WTC11 (cell line): Measurements from ENCODE around the gene ARL10. TPM values are rescaled to one million over a fixed set of nuclear protein-coding genes. Genes with fewer than 3 reads are reported as not detected.

Experiments used
- ATAC-seq: fragments of 200-7000 bp; cut with Tn5 transposase; 2 replicates; pipeline ENCODE4 v1.10.0; 2021; ENCODE audit warnings: mild to moderate bottlenecking, moderate library complexity
- CTCF ChIA-PET: fragments of 300-600 bp; sonication (Branson Sonifier 250); formaldehyde crosslinking; loops from one replicate; lab custom pipeline; 2021; ENCODE audit warnings: antibody characterized with exemption; lab: Charles Lee
- POLR2A ChIA-PET: fragments of 350-600 bp; sonication (Branson Sonifier 250); formaldehyde crosslinking; loops from one replicate; lab custom pipeline; 2021; ENCODE audit warnings: antibody characterized with exemption; lab: Charles Lee
- DNase-seq: peaks from one replicate; pipeline ENCODE4 v3.0.0; 2021; ENCODE audit warnings: low spot score
- H3K27ac Mint-ChIP-seq: 2 replicates; pipeline ENCODE4 v1.8.0; 2021; ENCODE audit warnings: mixed read lengths
- H3K27me3 Mint-ChIP-seq: 2 replicates; pipeline ENCODE4 v1.8.0; 2021; ENCODE audit warnings: low read depth, mild to moderate bottlenecking, moderate library complexity, mixed read lengths
- H3K36me3 Mint-ChIP-seq: 2 replicates; pipeline ENCODE4 v1.8.0; 2021; ENCODE audit warnings: mixed read lengths
- H3K4me1 Mint-ChIP-seq: 2 replicates; pipeline ENCODE4 v1.8.0; 2022; ENCODE audit warnings: mixed read lengths
- H3K4me3 Mint-ChIP-seq: 2 replicates; pipeline ENCODE4 v1.8.0; 2021; ENCODE audit warnings: mild to moderate bottlenecking, moderate library complexity, mixed read lengths
- H3K9me3 Mint-ChIP-seq: 2 replicates; pipeline ENCODE4 v1.8.0; 2021; ENCODE audit warnings: mixed read lengths
- GABPB1 ChIP-seq: sonication (generic); formaldehyde crosslinking; IDR thresholded peaks from 2 replicates; pipeline ENCODE4 v1.8.1; 2023; ENCODE audit warnings: mild to moderate bottlenecking, missing genetic modification reagents
- GRHL2 ChIP-seq: fragments of 250-450 bp; sonication (Bioruptor Pico); IDR thresholded peaks from 2 replicates; pipeline ENCODE4 v1.8.0; 2022; ENCODE audit warnings: mild to moderate bottlenecking, moderate library complexity; ENCODE audit not compliant: insufficient replicate concordance, severe bottlenecking
- HMGA2 ChIP-seq: fragments of 250-450 bp; sonication (Bioruptor Pico); IDR thresholded peaks from 2 replicates; pipeline ENCODE4 v1.4.0; 2021; ENCODE audit warnings: mild to moderate bottlenecking, moderate library complexity
- IRF2 ChIP-seq: sonication (generic); formaldehyde crosslinking; IDR thresholded peaks from 2 replicates; pipeline ENCODE4 v1.8.0; 2022; ENCODE audit warnings: low read depth, missing genetic modification reagents, borderline replicate concordance
- JUN ChIP-seq: sonication (generic); formaldehyde crosslinking; IDR thresholded peaks from 2 replicates; pipeline ENCODE4 v1.8.0; 2023; ENCODE audit warnings: mild to moderate bottlenecking, missing genetic modification reagents
- MXD4 ChIP-seq: fragments of 250-450 bp; sonication (Bioruptor Pico); IDR thresholded peaks from 2 replicates; pipeline ENCODE4 v1.8.0; 2021; ENCODE audit warnings: mild to moderate bottlenecking, moderate library complexity, borderline replicate concordance
- MYBL2 ChIP-seq: sonication (generic); formaldehyde crosslinking; IDR thresholded peaks from 2 replicates; pipeline ENCODE4 v1.8.1; 2023; ENCODE audit warnings: mild to moderate bottlenecking, moderate library complexity, missing genetic modification reagents
- NFATC4 ChIP-seq: fragments of 250-450 bp; sonication (Bioruptor Pico); IDR thresholded peaks from 2 replicates; pipeline ENCODE4 v1.9.0; 2021; ENCODE audit warnings: mild to moderate bottlenecking
- NFYB ChIP-seq: sonication (generic); formaldehyde crosslinking; conservative IDR thresholded peaks from 2 replicates; pipeline ENCODE4 v1.8.0; 2022; ENCODE audit warnings: low read depth, missing genetic modification reagents
- NR2C2 ChIP-seq: sonication (generic); formaldehyde crosslinking; IDR thresholded peaks from 2 replicates; pipeline ENCODE4 v1.8.0; 2022; ENCODE audit warnings: mild to moderate bottlenecking, missing genetic modification reagents
- NR3C1 ChIP-seq: sonication (generic); formaldehyde crosslinking; conservative IDR thresholded peaks from 2 replicates; pipeline ENCODE4 v1.8.1; 2023; ENCODE audit warnings: low read depth, mild to moderate bottlenecking, missing genetic modification reagents
- OVOL2 ChIP-seq: fragments of 250-450 bp; sonication (Bioruptor Pico); IDR thresholded peaks from 2 replicates; pipeline ENCODE4 v1.9.0; 2021; ENCODE audit warnings: mild to moderate bottlenecking, borderline replicate concordance
- RELA ChIP-seq: sonication (generic); formaldehyde crosslinking; IDR thresholded peaks from 2 replicates; pipeline ENCODE4 v1.8.1; 2022; ENCODE audit warnings: missing genetic modification reagents, mild to moderate bottlenecking, borderline replicate concordance
- SMAD3 ChIP-seq: sonication (generic); formaldehyde crosslinking; IDR thresholded peaks from 2 replicates; pipeline ENCODE4 v1.8.0; 2022; ENCODE audit warnings: missing genetic modification reagents, mild to moderate bottlenecking, borderline replicate concordance
- SOX15 ChIP-seq: fragments of 250-450 bp; sonication (Bioruptor Pico); IDR thresholded peaks from 2 replicates; pipeline ENCODE4 v1.9.0; 2021; ENCODE audit warnings: mild to moderate bottlenecking
- SP1 ChIP-seq: sonication (generic); formaldehyde crosslinking; conservative IDR thresholded peaks from 2 replicates; pipeline ENCODE4 v1.8.1; 2022; ENCODE audit warnings: missing genetic modification reagents
- ZNF138 ChIP-seq: sonication (generic); formaldehyde crosslinking; conservative IDR thresholded peaks from 2 replicates; pipeline ENCODE4 v1.8.1; 2022; ENCODE audit warnings: mild to moderate bottlenecking, moderate library complexity, missing genetic modification reagents
- ZNF263 ChIP-seq: sonication (generic); formaldehyde crosslinking; IDR thresholded peaks from 2 replicates; pipeline ENCODE4 v1.8.1; 2022; ENCODE audit warnings: low read depth, mild to moderate bottlenecking, moderate library complexity, missing genetic modification reagents
- ZNF317 ChIP-seq: sonication (generic); formaldehyde crosslinking; IDR thresholded peaks from 2 replicates; pipeline ENCODE4 v1.8.1; 2023; ENCODE audit warnings: low read depth, mild to moderate bottlenecking, moderate library complexity, missing genetic modification reagents, borderline replicate concordance
- ZNF423 ChIP-seq: fragments of 250-450 bp; sonication (Bioruptor Pico); IDR thresholded peaks from 2 replicates; pipeline ENCODE4 v2.1.2; 2022; ENCODE audit warnings: mild to moderate bottlenecking, moderate library complexity
- ZNF671 ChIP-seq: fragments of 250-450 bp; sonication (Bioruptor Pico); IDR thresholded peaks from 2 replicates; pipeline ENCODE4 v1.8.0; 2021; ENCODE audit warnings: mild to moderate bottlenecking
- total RNA-seq: library from RNA; stranded (reverse); gene quantifications from 3 replicates; pipeline ENCODE4 v1.2.3, GENCODE V29; 2021
- TF ChIP-seq, protein P1 (sequence below): fragments of 250-450 bp; sonication (Bioruptor Pico); IDR thresholded peaks from 2 replicates; pipeline ENCODE4 v2.1.2; 2022; ENCODE audit warnings: mild to moderate bottlenecking, moderate library complexity
- TF ChIP-seq, protein P2 (sequence below): sonication (generic); formaldehyde crosslinking; IDR thresholded peaks from 2 replicates; pipeline ENCODE4 v1.8.1; 2023; ENCODE audit warnings: mild to moderate bottlenecking, missing genetic modification reagents, moderate library complexity
- TF ChIP-seq, protein P3 (sequence below): sonication (generic); formaldehyde crosslinking; IDR thresholded peaks from 2 replicates; pipeline ENCODE4 v1.8.0; 2023; ENCODE audit warnings: mild to moderate bottlenecking, missing genetic modification reagents
- TF ChIP-seq, protein P4 (sequence below): fragments of 250-450 bp; sonication (Bioruptor Pico); IDR thresholded peaks from 2 replicates; pipeline ENCODE4 v1.9.0; 2021; ENCODE audit warnings: mild to moderate bottlenecking
- TF ChIP-seq, protein P5 (sequence below): fragments of 200-600 bp; IDR thresholded peaks from 2 replicates; pipeline ENCODE4 v1.8.0; 2022; ENCODE audit warnings: antibody characterized with exemption
- TF ChIP-seq, protein P6 (sequence below): sonication (generic); formaldehyde crosslinking; IDR thresholded peaks from 2 replicates; pipeline ENCODE4 v1.8.1; 2022; ENCODE audit warnings: low read depth, missing genetic modification reagents, borderline replicate concordance

ARL10 gene
- total RNA-seq, 1 experiment from 2014 or later, result 6.8 TPM

DNA sequence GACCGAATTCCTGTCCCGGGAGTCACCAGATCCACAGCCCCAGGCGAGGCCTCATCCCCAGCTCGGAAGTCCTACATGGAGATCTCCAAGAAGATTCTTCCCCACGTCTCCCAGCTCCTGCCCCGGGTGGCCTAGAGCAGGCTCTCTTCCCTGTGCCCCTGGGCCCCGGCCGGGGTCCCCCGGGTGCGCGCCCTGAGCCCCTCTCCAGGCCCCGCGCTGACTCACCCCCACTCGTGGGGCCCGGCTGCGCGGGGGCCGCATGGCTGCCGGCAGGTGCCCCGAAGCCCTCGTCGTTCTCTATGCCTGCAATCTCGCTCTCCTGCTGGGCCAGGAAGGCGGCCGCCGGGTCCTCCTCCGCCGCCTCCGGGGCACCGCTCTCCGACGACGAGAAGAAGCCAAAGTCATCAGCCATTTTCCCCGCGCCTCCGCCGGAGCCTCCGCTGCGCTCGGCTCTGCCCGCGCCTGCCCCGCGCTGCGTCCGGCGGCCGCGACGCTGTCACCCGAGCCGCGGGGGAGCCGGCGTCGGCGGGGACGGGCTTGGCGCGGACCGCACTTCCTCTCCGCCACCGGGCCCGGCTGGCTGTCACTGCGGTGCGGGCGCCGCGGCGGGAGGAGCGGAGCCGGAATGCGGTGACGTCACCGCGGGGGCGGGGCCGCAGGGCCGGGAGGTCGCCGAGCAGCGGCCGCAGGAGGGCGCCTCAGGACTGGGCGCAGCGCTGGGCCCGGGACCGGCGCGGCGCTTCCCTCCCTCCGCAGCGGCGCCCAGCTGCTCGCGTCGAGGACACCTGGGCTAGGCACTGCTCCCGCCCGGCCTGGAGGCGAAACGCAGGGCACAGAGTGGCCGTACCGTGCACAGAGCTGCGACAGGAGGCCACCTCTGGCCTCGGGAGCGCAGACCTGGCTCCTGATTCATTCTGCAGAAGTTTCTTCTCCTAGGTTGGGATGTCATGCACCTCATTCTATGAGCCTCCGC, 51.0 kb downstream of the ARL10 start, which contains the start of gene CLTB (continued):
- no peak for TF ChIP-seq MXD4 (CRISPR knock-in tag)
- peak; percentile 50; the same call in 1 of the 2 replicates for TF ChIP-seq ZNF423
- TF ChIP-seq NFYB (CRISPR knock-in tag), result no peak
- peak; percentile 98 for TF ChIP-seq SP1 (CRISPR knock-in tag)
- TF ChIP-seq MYBL2, result 0 out of 2 replicates have a peak, but pooled peaks have one; percentile 21
- no peak for TF ChIP-seq OVOL2 (CRISPR knock-in tag)
- no peak for TF ChIP-seq SOX15
- TF ChIP-seq NR3C1 (CRISPR knock-in tag), result no peak
- no peak for TF ChIP-seq SMAD3 (CRISPR knock-in tag)
- TF ChIP-seq IRF2 (CRISPR knock-in tag), result no peak
- TF ChIP-seq, protein P1, sequence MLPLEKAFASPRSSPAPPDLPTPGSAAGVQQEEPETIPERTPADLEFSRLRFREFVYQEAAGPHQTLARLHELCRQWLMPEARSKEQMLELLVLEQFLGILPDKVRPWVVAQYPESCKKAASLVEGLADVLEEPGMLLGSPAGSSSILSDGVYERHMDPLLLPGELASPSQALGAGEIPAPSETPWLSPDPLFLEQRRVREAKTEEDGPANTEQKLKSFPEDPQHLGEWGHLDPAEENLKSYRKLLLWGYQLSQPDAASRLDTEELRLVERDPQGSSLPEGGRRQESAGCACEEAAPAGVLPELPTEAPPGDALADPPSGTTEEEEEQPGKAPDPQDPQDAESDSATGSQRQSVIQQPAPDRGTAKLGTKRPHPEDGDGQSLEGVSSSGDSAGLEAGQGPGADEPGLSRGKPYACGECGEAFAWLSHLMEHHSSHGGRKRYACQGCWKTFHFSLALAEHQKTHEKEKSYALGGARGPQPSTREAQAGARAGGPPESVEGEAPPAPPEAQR (CRISPR knock-in tag), result no peak
- TF ChIP-seq NFATC4 (CRISPR knock-in tag), result no peak
- TF ChIP-seq JUN (CRISPR knock-in tag), result no peak
- no peak for TF ChIP-seq ZNF671
- TF ChIP-seq ZNF317 (CRISPR knock-in tag), result no peak
- no peak for TF ChIP-seq RELA (CRISPR knock-in tag)
- no peak for TF ChIP-seq NR2C2 (CRISPR knock-in tag)
- TF ChIP-seq ZNF138, result no peak
- no peak for TF ChIP-seq HMGA2
- TF ChIP-seq GABPB1 (CRISPR knock-in tag), result no peak
- no peak; the same call in 1 of the 2 replicates for TF ChIP-seq ZNF263

DNA sequence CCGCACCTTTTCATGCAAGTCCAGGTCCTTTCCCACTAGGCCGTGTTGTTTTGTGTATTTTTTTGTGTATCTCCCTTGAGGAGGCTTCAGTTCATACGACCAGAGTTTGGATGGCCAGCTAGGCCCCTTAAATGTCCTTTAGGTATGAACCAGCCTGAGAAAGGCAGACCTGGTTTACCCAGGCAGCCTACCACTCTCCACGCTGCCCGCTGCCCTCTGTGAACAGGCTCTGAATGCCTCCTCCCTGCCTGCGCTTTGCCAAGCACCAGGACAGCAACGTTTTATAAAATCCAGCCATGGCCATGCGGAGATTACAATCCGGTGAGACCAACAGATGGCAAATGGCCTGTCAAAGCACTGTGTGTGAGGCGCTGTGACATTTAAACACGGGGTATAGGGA, 51.7 kb downstream of the ARL10 start:
- H3K27ac Mint-ChIP-seq, result no peak overlapping the region
- H3K4me1 Mint-ChIP-seq, result peaks cover 6% of the 10 kb centered on the region; the same call in 1 of the 2 replicates
- peaks cover 30% of the 10 kb centered on the region for H3K9me3 Mint-ChIP-seq
- peak overlapping the region; percentile 51 for H3K4me3 Mint-ChIP-seq
- DNase-seq (no peak), ATAC-seq (no peak)
- peaks cover 45% of the 10 kb centered on the region for H3K27me3 Mint-ChIP-seq
- ChIA-PET CTCF (interaction anchor here (0.6 to 3.4 kb wide), 15 partner anchors 11 to 687 kb away, joined by 3 to 45 read pairs (median 5); partner anchors contain the start of genes FAF2, HIGD2A and NOP16), POLR2A (interaction anchor here (0.7 to 1.0 kb wide), 2 partner anchors 31 to 120 kb away, joined by 6 to 8 read pairs; partner anchors contain the start of genes FAF2 and RNF44)
- H3K36me3 Mint-ChIP-seq, result peaks cover 20% of the 10 kb centered on the region
- TF ChIP-seq, protein P2, sequence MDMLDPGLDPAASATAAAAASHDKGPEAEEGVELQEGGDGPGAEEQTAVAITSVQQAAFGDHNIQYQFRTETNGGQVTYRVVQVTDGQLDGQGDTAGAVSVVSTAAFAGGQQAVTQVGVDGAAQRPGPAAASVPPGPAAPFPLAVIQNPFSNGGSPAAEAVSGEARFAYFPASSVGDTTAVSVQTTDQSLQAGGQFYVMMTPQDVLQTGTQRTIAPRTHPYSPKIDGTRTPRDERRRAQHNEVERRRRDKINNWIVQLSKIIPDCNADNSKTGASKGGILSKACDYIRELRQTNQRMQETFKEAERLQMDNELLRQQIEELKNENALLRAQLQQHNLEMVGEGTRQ (CRISPR knock-in tag), result no peak
- TF ChIP-seq, protein P3, sequence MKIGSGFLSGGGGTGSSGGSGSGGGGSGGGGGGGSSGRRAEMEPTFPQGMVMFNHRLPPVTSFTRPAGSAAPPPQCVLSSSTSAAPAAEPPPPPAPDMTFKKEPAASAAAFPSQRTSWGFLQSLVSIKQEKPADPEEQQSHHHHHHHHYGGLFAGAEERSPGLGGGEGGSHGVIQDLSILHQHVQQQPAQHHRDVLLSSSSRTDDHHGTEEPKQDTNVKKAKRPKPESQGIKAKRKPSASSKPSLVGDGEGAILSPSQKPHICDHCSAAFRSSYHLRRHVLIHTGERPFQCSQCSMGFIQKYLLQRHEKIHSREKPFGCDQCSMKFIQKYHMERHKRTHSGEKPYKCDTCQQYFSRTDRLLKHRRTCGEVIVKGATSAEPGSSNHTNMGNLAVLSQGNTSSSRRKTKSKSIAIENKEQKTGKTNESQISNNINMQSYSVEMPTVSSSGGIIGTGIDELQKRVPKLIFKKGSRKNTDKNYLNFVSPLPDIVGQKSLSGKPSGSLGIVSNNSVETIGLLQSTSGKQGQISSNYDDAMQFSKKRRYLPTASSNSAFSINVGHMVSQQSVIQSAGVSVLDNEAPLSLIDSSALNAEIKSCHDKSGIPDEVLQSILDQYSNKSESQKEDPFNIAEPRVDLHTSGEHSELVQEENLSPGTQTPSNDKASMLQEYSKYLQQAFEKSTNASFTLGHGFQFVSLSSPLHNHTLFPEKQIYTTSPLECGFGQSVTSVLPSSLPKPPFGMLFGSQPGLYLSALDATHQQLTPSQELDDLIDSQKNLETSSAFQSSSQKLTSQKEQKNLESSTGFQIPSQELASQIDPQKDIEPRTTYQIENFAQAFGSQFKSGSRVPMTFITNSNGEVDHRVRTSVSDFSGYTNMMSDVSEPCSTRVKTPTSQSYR (CRISPR knock-in tag), result no peak
- TF ChIP-seq, protein P4, sequence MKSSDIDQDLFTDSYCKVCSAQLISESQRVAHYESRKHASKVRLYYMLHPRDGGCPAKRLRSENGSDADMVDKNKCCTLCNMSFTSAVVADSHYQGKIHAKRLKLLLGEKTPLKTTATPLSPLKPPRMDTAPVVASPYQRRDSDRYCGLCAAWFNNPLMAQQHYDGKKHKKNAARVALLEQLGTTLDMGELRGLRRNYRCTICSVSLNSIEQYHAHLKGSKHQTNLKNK (CRISPR knock-in tag), result no peak
- TF ChIP-seq, protein P5, sequence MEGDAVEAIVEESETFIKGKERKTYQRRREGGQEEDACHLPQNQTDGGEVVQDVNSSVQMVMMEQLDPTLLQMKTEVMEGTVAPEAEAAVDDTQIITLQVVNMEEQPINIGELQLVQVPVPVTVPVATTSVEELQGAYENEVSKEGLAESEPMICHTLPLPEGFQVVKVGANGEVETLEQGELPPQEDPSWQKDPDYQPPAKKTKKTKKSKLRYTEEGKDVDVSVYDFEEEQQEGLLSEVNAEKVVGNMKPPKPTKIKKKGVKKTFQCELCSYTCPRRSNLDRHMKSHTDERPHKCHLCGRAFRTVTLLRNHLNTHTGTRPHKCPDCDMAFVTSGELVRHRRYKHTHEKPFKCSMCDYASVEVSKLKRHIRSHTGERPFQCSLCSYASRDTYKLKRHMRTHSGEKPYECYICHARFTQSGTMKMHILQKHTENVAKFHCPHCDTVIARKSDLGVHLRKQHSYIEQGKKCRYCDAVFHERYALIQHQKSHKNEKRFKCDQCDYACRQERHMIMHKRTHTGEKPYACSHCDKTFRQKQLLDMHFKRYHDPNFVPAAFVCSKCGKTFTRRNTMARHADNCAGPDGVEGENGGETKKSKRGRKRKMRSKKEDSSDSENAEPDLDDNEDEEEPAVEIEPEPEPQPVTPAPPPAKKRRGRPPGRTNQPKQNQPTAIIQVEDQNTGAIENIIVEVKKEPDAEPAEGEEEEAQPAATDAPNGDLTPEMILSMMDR, result no peak
- TF ChIP-seq RELA (CRISPR knock-in tag), result no peak
- TF ChIP-seq, protein P6, sequence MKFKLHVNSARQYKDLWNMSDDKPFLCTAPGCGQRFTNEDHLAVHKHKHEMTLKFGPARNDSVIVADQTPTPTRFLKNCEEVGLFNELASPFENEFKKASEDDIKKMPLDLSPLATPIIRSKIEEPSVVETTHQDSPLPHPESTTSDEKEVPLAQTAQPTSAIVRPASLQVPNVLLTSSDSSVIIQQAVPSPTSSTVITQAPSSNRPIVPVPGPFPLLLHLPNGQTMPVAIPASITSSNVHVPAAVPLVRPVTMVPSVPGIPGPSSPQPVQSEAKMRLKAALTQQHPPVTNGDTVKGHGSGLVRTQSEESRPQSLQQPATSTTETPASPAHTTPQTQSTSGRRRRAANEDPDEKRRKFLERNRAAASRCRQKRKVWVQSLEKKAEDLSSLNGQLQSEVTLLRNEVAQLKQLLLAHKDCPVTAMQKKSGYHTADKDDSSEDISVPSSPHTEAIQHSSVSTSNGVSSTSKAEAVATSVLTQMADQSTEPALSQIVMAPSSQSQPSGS (CRISPR knock-in tag), result no peak
- TF ChIP-seq GRHL2 (CRISPR knock-in tag), result no peak
- no peak for TF ChIP-seq JUN (CRISPR knock-in tag)
- no peak for TF ChIP-seq ZNF423
